Lower leg skin (tissue), 3 donors: ENCODE data around the gene ERG28.

Experiments used
- CTCF ChIP-seq, 3 donors: fragments of 450-650 bp; IDR thresholded peaks; one replicate each; pipeline ENCODE4 v1.5.1; 2016; ENCODE audit warnings: antibody characterized with exemption in 3 of 3, mild to moderate bottlenecking in 3 of 3, moderate library complexity in 2 of 3
- POLR2A ChIP-seq, 2 donors: fragments of 450-650 bp; IDR thresholded peaks; one replicate each; pipeline ENCODE4 v1.6.1; 2016 to 2017; ENCODE audit warnings: antibody characterized with exemption in 2 of 2, mild to moderate bottlenecking in 1 of 2, moderate library complexity in 1 of 2

GRCh38 chr14:75685910-75686309, 25.2 kb upstream of the ERG28 start:
- TF ChIP-seq CTCF (IDR thresholded peaks at IDR 0.05) (no peak), POLR2A (IDR thresholded peaks at IDR 0.05) (no peak)
